HFFc6 (cell line): Measurements from ENCODE around the gene PREPL. TPM values are rescaled to one million over a fixed set of nuclear protein-coding genes. Genes with fewer than 3 reads are reported as not detected.

Source experiments
- DNase-seq: peaks from one replicate; pipeline ENCODE4 v3.0.0-alpha.2; 2018
- H3K27ac Mint-ChIP-seq: 2 replicates; pipeline ENCODE4 v1.8.0; 2020; ENCODE audit warnings: mild to moderate bottlenecking, mixed read lengths
- H3K27me3 Mint-ChIP-seq: 2 replicates; pipeline ENCODE4 v1.8.0; 2021; ENCODE audit warnings: mild to moderate bottlenecking, moderate library complexity, mixed read lengths; ENCODE audit not compliant: insufficient read depth
- H3K36me3 Mint-ChIP-seq: 2 replicates; pipeline ENCODE4 v1.8.0; 2021; ENCODE audit warnings: low read depth, mixed read lengths
- H3K4me1 Mint-ChIP-seq: 2 replicates; pipeline ENCODE4 v1.8.0; 2020; ENCODE audit warnings: low read depth, mixed read lengths
- H3K4me3 Mint-ChIP-seq: 2 replicates; pipeline ENCODE4 v1.8.0; 2020; ENCODE audit warnings: mild to moderate bottlenecking, moderate library complexity, mixed read lengths
- H3K9me3 Mint-ChIP-seq: 2 replicates; pipeline ENCODE4 v1.8.0; 2020; ENCODE audit warnings: mild to moderate bottlenecking, mixed read lengths
- total RNA-seq, 6 experiments: library from RNA; stranded (reverse); fragmentation: NEBNext Ultra II Directional; extraction: Animal tissue kit (Norgen Biotek cat#: 25700); gene quantifications; 2 replicates in 1 of 6; 3 replicates in 5 of 6; pipeline ENCODE4 v1.2.3, GENCODE V29; 2021
- TF ChIP-seq, protein P1 (sequence below): fragments of 200-600 bp; sonication (generic); IDR thresholded peaks from 2 replicates; pipeline ENCODE4 v1.5.0; 2021; ENCODE audit warnings: antibody characterized with exemption, mild to moderate bottlenecking

Gene PREPL
- total RNA-seq, 6 experiments from 2014 or later = 51.5 to 67.1 (median 55.6) TPM

DNA sequence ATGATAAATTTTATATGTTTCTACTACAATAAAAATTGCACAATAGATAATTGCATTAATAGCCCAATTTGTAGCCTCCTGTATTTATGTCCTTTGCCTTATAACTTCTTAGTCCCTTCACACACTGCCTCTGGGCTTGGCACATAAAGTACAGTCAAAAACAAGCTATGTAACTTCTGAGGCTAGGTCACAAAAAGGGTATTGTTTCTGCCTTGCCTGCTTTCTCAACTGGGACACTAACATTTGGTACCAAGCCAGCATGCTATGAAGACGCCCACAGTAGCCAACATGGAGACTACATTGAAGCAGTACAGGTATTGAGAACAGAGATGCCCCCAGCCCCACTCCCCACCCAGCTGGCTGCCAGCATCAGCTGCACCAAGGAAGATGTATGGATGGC lies 91.5 kb downstream of the PREPL start:
- no peaks in the 10 kb centered on the region for H3K9me3 Mint-ChIP-seq
- H3K27ac Mint-ChIP-seq = no peak overlapping the region
- DNase-seq = no peak

DNA sequence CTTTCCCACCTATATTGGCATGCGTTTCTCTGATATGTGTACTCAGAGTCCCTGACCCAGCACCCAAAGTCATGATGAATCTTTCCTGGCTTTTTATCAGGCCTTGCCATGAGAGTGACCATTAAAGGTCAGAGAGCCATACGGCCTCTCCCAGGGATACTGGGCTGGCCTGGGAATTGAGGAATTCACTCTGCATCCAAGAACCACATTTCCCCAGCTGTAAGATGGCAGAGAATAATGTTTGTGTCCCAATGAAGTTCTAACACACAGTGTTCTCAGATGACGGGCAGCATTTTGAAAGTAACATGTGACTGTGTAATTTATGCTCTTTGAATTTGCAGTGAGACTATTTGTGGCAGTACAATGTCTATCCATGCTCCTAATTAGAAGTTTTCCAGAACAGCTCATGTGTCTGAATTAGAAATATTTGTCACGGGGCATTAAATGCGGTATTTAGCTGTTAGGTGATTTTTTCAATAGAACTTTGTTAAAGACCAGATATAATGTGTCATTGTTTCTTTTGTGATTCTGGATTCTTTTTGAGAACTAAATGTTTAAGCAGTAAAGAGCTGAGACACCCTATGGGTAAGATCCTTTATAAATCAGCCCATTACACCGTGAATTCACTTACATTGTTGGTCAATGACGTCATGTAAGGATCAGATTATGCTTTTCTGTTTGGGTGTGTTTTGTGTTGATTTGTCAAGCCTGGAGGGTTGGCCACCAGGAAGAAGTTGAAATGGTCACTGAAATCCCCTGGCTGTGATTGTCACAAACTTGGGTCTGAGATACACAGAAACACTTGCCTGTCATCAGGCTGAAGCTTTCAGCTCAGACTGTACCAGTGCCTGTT lies 93.3 kb downstream of the PREPL start:
- DNase-seq = peak; percentile 50
- TF ChIP-seq, protein P1, sequence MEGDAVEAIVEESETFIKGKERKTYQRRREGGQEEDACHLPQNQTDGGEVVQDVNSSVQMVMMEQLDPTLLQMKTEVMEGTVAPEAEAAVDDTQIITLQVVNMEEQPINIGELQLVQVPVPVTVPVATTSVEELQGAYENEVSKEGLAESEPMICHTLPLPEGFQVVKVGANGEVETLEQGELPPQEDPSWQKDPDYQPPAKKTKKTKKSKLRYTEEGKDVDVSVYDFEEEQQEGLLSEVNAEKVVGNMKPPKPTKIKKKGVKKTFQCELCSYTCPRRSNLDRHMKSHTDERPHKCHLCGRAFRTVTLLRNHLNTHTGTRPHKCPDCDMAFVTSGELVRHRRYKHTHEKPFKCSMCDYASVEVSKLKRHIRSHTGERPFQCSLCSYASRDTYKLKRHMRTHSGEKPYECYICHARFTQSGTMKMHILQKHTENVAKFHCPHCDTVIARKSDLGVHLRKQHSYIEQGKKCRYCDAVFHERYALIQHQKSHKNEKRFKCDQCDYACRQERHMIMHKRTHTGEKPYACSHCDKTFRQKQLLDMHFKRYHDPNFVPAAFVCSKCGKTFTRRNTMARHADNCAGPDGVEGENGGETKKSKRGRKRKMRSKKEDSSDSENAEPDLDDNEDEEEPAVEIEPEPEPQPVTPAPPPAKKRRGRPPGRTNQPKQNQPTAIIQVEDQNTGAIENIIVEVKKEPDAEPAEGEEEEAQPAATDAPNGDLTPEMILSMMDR = no peak
- peak overlapping the region; percentile 16 for H3K4me3 Mint-ChIP-seq
- no peaks in the 10 kb centered on the region for H3K36me3 Mint-ChIP-seq
- H3K27ac Mint-ChIP-seq = peak overlapping the region; percentile 23; the same call in 1 of the 2 replicates
- 0 out of 2 replicates have a peak, but pooled peaks cover under 1% of the 10 kb centered on the region for H3K27me3 Mint-ChIP-seq
- peaks cover 19% of the 10 kb centered on the region for H3K4me1 Mint-ChIP-seq
- no peaks in the 10 kb centered on the region for H3K9me3 Mint-ChIP-seq

More for the DNA sequence above, 91.5 kb downstream of the PREPL start:
- TF ChIP-seq, protein P1 = no peak
- Mint-ChIP-seq H3K4me3 (no peak overlapping the region), H3K27me3 (no peaks in the 10 kb centered on the region), H3K4me1 (peaks cover 19% of the 10 kb centered on the region), H3K36me3 (no peaks in the 10 kb centered on the region)

Other genes starting within 250 kb of the PREPL start
- gene PPM1B, start 192.6 kb downstream of the PREPL start, total RNA-seq = 10 to 100 TPM; 22.8 to 31.6 (median 27.1) TPM
- under 1 TPM in 2 of 6 experiments, not detected in 4; 0.07 to 0.09 TPM for gene SLC3A1, start 86.0 kb downstream of the PREPL start, total RNA-seq
- 1 to 10 TPM; 5.1 to 8.6 (median 7.0) TPM for gene CAMKMT, start 453 bp upstream of the PREPL start, total RNA-seq